HL-60 (cell line): ENCODE measurements around the gene CORT.

ENCODE experiments used
- DNase-seq, 2 experiments: peaks; one replicate each; pipeline ENCODE4 v3.0.0-alpha.2; 2010 to 2020; ENCODE audit warnings: low read depth in 1 of 2, low spot score in 1 of 2
- H3K27ac ChIP-seq: fragments of 250-450 bp; sonication (Bioruptor Pico); replicated peaks from 2 replicates; pipeline ENCODE4 v1.5.1; 2020; ENCODE audit warnings: mild to moderate bottlenecking, moderate library complexity
- H3K27me3 ChIP-seq: fragments of 250-450 bp; sonication (Bioruptor Pico); 2 replicates; pipeline ENCODE4 v1.5.1; 2021; ENCODE audit warnings: mild to moderate bottlenecking, moderate library complexity; ENCODE audit not compliant: insufficient read depth, poor library complexity, severe bottlenecking
- H3K4me3 ChIP-seq: replicated peaks from 2 replicates; pipeline ENCODE4 v1.5.1; 2011; ENCODE audit warnings: mild to moderate bottlenecking, control low read depth, low read length; ENCODE audit not compliant: insufficient read depth
- GABPA ChIP-seq: IDR thresholded peaks from 2 replicates; pipeline ENCODE4 v1.6.1; 2012; ENCODE audit warnings: low read depth
- POLR2AphosphoS5 ChIP-seq: IDR thresholded peaks from 2 replicates; pipeline ENCODE4 v1.6.1; 2012; ENCODE audit warnings: low read depth
- SPI1 ChIP-seq: IDR thresholded peaks from 2 replicates; pipeline ENCODE4 v1.6.1; 2012; ENCODE audit warnings: low read depth, mild to moderate bottlenecking, borderline replicate concordance
- long read RNA-seq: library from polyadenylated mRNA; unstranded; transcript quantifications from one replicate; pipeline ENCODE4 v2.0.0, GENCODE V29; 2020
- TF ChIP-seq, protein P1 (sequence below): IDR thresholded peaks from one replicate; pipeline ENCODE4 v1.5.1; 2011; ENCODE audit warnings: low read length, control low read depth, inconsistent platforms; ENCODE audit not compliant: insufficient read depth
- TF ChIP-seq, protein P2 (sequence below): IDR thresholded peaks from 2 replicates; pipeline ENCODE4 v1.6.1; 2012; ENCODE audit warnings: low read depth; ENCODE audit not compliant: insufficient replicate concordance

The CORT gene, protein sequence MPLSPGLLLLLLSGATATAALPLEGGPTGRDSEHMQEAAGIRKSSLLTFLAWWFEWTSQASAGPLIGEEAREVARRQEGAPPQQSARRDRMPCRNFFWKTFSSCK
- long read RNA-seq = 0 reads

DNA sequence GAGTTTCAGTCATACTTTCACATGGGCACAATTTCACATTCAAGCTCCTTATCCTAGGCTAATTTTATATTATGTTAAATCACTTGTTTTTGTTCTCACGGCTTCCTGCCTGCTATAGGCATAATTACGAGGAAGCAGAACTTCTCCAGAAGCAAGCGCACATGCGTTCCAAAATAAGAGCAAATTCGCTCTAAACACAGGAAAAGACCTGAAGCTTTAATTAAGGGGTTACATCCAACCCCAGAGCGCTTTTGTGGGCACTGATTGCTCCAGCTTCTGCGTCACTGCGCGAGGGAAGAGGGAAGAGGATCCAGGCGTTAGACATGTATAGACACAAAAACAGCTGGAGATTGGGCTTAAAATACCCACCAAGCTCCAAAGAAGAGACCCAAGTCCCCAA is at the start of gene CORT:
TSS of gene CORT (plus strand) at position 281 of the 400 bp plus-strand sequence. CDS start 193 bp downstream, outside the sequence.
- Histone ChIP-seq H3K27ac (no peak within 1 kb of the TSS), H3K4me3 (no peak within 1 kb of the TSS)
- DNase-seq = no peak

DNA sequence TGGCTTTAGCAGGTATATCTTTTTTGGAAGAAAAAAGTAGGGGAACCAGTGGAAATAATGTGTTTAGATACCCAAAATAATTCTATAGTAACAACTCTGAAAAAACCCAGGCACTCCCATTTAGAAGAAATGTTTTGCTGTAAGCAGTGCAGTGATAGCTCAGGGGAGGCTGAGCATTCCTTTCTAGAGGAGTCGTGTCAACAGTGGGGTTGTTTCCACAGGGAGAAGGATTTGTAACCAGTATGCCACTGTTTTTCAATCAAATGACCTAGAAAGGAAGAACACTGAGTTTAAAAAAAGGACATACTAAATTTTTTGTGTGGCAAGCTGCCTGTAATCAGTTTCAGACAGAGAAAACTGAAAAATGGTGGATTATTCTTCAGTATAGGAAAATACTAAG is 48.5 kb upstream of the CORT start:
- TF ChIP-seq SPI1 (no peak), GABPA (no peak), POLR2AphosphoS5 (no peak)
- TF ChIP-seq, protein P1, sequence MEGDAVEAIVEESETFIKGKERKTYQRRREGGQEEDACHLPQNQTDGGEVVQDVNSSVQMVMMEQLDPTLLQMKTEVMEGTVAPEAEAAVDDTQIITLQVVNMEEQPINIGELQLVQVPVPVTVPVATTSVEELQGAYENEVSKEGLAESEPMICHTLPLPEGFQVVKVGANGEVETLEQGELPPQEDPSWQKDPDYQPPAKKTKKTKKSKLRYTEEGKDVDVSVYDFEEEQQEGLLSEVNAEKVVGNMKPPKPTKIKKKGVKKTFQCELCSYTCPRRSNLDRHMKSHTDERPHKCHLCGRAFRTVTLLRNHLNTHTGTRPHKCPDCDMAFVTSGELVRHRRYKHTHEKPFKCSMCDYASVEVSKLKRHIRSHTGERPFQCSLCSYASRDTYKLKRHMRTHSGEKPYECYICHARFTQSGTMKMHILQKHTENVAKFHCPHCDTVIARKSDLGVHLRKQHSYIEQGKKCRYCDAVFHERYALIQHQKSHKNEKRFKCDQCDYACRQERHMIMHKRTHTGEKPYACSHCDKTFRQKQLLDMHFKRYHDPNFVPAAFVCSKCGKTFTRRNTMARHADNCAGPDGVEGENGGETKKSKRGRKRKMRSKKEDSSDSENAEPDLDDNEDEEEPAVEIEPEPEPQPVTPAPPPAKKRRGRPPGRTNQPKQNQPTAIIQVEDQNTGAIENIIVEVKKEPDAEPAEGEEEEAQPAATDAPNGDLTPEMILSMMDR = no peak
- TF ChIP-seq, protein P2, sequence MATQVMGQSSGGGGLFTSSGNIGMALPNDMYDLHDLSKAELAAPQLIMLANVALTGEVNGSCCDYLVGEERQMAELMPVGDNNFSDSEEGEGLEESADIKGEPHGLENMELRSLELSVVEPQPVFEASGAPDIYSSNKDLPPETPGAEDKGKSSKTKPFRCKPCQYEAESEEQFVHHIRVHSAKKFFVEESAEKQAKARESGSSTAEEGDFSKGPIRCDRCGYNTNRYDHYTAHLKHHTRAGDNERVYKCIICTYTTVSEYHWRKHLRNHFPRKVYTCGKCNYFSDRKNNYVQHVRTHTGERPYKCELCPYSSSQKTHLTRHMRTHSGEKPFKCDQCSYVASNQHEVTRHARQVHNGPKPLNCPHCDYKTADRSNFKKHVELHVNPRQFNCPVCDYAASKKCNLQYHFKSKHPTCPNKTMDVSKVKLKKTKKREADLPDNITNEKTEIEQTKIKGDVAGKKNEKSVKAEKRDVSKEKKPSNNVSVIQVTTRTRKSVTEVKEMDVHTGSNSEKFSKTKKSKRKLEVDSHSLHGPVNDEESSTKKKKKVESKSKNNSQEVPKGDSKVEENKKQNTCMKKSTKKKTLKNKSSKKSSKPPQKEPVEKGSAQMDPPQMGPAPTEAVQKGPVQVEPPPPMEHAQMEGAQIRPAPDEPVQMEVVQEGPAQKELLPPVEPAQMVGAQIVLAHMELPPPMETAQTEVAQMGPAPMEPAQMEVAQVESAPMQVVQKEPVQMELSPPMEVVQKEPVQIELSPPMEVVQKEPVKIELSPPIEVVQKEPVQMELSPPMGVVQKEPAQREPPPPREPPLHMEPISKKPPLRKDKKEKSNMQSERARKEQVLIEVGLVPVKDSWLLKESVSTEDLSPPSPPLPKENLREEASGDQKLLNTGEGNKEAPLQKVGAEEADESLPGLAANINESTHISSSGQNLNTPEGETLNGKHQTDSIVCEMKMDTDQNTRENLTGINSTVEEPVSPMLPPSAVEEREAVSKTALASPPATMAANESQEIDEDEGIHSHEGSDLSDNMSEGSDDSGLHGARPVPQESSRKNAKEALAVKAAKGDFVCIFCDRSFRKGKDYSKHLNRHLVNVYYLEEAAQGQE = no peak
- no peak overlapping the region; the same call in 1 of the 2 replicates for H3K4me3 ChIP-seq
- H3K27ac ChIP-seq = peak overlapping the region; percentile 51

More for the DNA sequence above, at the start of gene CORT:
- no peaks in the 10 kb centered on the region for H3K27me3 ChIP-seq
- TF ChIP-seq, protein P2 = no peak
- TF ChIP-seq GABPA (no peak), POLR2AphosphoS5 (no peak), SPI1 (no peak)
- TF ChIP-seq, protein P1 = no peak

DNA sequence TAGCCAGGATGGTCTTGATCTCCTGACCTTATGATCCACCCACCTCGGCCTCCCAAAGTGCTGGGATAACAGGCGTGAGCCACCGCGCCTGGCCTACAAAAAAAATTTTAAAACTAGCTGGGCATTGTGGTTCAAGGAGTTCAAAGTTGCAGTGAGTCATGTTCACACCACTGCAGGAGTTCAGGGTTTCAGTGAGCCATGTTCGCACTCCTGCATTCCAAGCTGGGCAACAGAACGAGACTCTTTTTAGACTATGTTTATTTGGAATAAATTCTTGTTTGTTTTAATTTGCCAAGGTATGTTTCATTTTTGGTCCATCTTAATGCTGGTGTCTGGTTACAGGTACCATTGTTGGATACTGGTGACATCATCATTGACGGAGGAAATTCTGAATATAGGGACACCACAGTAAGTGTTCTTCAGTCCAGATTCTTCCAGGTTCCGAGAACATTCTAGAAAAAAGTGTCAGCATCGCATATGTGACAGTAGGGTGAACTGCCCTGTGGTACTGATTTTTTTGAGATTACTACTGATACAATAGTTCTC is 47.0 kb upstream of the CORT start:
- TF ChIP-seq, protein P2 = no peak
- no peak for TF ChIP-seq SPI1
- TF ChIP-seq POLR2AphosphoS5 = no peak
- TF ChIP-seq, protein P1 = no peak
- no peak for TF ChIP-seq GABPA
- DNase-seq = no peak
- H3K4me3 ChIP-seq = no peak overlapping the region
- H3K27me3 ChIP-seq = no peaks in the 10 kb centered on the region
- H3K27ac ChIP-seq = no peak overlapping the region

More for the DNA sequence above, 48.5 kb upstream of the CORT start:
- H3K27me3 ChIP-seq = no peaks in the 10 kb centered on the region
- DNase-seq = no peak
